Neuron (in vitro differentiated cells): ENCODE measurements around the gene SLC2A4RG.

Source experiments
- H2AFZ ChIP-seq: one replicate; pipeline ENCODE4 v1.6.1; 2013; ENCODE audit warnings: low read depth, mild to moderate bottlenecking, inconsistent platforms, low read length, moderate library complexity
- H3K27me3 ChIP-seq: one replicate; pipeline ENCODE4 v1.6.1; 2013; ENCODE audit warnings: low read length; ENCODE audit not compliant: insufficient read depth
- H3K36me3 ChIP-seq: one replicate; pipeline ENCODE4 v1.6.1; 2013; ENCODE audit warnings: low read length; ENCODE audit not compliant: insufficient read depth
- H3K4me1 ChIP-seq: one replicate; pipeline ENCODE4 v1.6.1; 2013; ENCODE audit warnings: low read length; ENCODE audit not compliant: insufficient read depth
- H3K4me3 ChIP-seq: 2 replicates; pipeline ENCODE4 v1.5.1; 2013; ENCODE audit warnings: mild to moderate bottlenecking, low read length, moderate library complexity
- H3K9me3 ChIP-seq: one replicate; pipeline ENCODE4 v1.6.1; 2013; ENCODE audit warnings: low read length

SLC2A4RG gene

DNA sequence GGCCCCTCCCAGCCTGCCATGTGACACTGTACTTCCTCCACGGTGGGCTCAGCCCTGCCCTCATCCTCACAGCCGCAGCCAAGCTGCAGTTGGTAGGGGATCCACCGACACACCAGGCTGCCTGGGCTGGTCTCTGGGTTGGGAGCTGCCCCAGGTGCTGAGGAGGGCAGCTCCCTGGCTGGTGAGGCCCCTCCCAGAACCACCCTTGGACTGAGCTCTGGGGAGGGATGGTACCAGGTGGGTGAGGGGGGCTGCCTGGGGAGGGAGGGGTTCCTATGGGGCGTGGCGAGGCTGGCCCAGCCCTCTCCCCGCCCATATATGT lies 43.3 kb upstream of the SLC2A4RG start:
- no peak overlapping the region for H2AFZ ChIP-seq
- peaks cover 14% of the 10 kb centered on the region for H3K36me3 ChIP-seq
- H3K4me1 ChIP-seq, result peaks cover 6% of the 10 kb centered on the region
- H3K27me3 ChIP-seq, result no peaks in the 10 kb centered on the region
- no peaks in the 10 kb centered on the region for H3K9me3 ChIP-seq
- H3K4me3 ChIP-seq, result no peak overlapping the region

DNA sequence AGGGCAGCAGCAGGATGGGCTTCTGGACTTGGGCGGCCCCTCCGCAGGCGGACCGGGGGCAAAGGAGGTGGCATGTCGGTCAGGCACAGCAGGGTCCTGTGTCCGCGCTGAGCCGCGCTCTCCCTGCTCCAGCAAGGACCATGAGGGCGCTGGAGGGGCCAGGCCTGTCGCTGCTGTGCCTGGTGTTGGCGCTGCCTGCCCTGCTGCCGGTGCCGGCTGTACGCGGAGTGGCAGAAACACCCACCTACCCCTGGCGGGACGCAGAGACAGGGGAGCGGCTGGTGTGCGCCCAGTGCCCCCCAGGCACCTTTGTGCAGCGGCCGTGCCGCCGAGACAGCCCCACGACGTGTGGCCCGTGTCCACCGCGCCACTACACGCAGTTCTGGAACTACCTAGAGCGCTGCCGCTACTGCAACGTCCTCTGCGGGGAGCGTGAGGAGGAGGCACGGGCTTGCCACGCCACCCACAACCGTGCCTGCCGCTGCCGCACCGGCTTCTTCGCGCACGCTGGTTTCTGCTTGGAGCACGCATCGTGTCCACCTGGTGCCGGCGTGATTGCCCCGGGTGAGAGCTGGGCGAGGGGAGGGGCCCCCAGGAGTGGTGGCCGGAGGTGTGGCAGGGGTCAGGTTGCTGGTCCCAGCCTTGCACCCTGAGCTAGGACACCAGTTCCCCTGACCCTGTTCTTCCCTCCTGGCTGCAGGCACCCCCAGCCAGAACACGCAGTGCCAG lies 42.8 kb upstream of the SLC2A4RG start, which contains the start of gene TNFRSF6B:
TSS of gene TNFRSF6B (plus strand) at position 25 of the 729 bp plus-strand sequence. CDS start at position 141, 116 bp downstream.
- Histone ChIP-seq H3K9me3 (no peaks in the 10 kb centered on the region), H3K4me3 (no peak within 1 kb of the TSS), H3K4me1 (peaks cover 6% of the 10 kb centered on the region), H3K27me3 (no peaks in the 10 kb centered on the region), H3K36me3 (peaks cover 14% of the 10 kb centered on the region), H2AFZ (no peak within 1 kb of the TSS)

DNA sequence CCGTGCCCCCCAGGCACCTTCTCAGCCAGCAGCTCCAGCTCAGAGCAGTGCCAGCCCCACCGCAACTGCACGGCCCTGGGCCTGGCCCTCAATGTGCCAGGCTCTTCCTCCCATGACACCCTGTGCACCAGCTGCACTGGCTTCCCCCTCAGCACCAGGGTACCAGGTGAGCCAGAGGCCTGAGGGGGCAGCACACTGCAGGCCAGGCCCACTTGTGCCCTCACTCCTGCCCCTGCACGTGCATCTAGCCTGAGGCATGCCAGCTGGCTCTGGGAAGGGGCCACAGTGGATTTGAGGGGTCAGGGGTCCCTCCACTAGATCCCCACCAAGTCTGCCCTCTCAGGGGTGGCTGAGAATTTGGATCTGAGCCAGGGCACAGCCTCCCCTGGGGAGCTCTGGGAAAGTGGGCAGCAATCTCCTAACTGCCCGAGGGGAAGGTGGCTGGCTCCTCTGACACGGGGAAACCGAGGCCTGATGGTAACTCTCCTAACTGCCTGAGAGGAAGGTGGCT lies 42.2 kb upstream of the SLC2A4RG start:
- H3K4me3 ChIP-seq, result no peak overlapping the region
- H3K9me3 ChIP-seq, result no peaks in the 10 kb centered on the region
- no peaks in the 10 kb centered on the region for H3K27me3 ChIP-seq

GRCh38 chr20:63697868-63698545 lies 41.6 kb upstream of the SLC2A4RG start:
- Histone ChIP-seq H3K36me3 (peaks cover 14% of the 10 kb centered on the region), H3K9me3 (no peaks in the 10 kb centered on the region), H2AFZ (no peak overlapping the region), H3K27me3 (no peaks in the 10 kb centered on the region), H3K4me1 (peaks cover 6% of the 10 kb centered on the region), H3K4me3 (no peak overlapping the region)

More for the DNA sequence above, 42.2 kb upstream of the SLC2A4RG start:
- H3K36me3 ChIP-seq, result peaks cover 14% of the 10 kb centered on the region
- no peak overlapping the region for H2AFZ ChIP-seq
- H3K4me1 ChIP-seq, result peaks cover 6% of the 10 kb centered on the region

GRCh38 chr20:63698739-63699465 lies 40.7 kb upstream of the SLC2A4RG start:
- peaks cover 15% of the 10 kb centered on the region for H3K36me3 ChIP-seq
- peaks cover 6% of the 10 kb centered on the region for H3K4me1 ChIP-seq
- no peaks in the 10 kb centered on the region for H3K27me3 ChIP-seq
- no peak overlapping the region for H3K4me3 ChIP-seq
- no peak overlapping the region for H2AFZ ChIP-seq
- H3K9me3 ChIP-seq, result no peaks in the 10 kb centered on the region

- H3K36me3 ChIP-seq, result peaks cover 21% of the 10 kb centered on the region
- peaks cover 6% of the 10 kb centered on the region for H3K4me1 ChIP-seq
- no peaks in the 10 kb centered on the region for H3K9me3 ChIP-seq
- no peaks in the 10 kb centered on the region for H3K27me3 ChIP-seq
- no peak overlapping the region for H3K4me3 ChIP-seq
- H2AFZ ChIP-seq, result no peak overlapping the region
Measured at GRCh38 chr20:63699466-63700198, 39.9 kb upstream of the SLC2A4RG start.

GRCh38 chr20:63700199-63701050 lies 39.2 kb upstream of the SLC2A4RG start:
- Histone ChIP-seq H2AFZ (no peak overlapping the region), H3K9me3 (no peaks in the 10 kb centered on the region), H3K4me1 (peaks cover 6% of the 10 kb centered on the region), H3K4me3 (no peak overlapping the region), H3K36me3 (peaks cover 25% of the 10 kb centered on the region), H3K27me3 (no peaks in the 10 kb centered on the region)

GRCh38 chr20:63701051-63701328 lies 38.6 kb upstream of the SLC2A4RG start:
- Histone ChIP-seq H2AFZ (no peak overlapping the region), H3K4me1 (peaks cover 6% of the 10 kb centered on the region), H3K27me3 (no peaks in the 10 kb centered on the region), H3K4me3 (no peak overlapping the region), H3K9me3 (no peaks in the 10 kb centered on the region), H3K36me3 (peaks cover 30% of the 10 kb centered on the region)

DNA sequence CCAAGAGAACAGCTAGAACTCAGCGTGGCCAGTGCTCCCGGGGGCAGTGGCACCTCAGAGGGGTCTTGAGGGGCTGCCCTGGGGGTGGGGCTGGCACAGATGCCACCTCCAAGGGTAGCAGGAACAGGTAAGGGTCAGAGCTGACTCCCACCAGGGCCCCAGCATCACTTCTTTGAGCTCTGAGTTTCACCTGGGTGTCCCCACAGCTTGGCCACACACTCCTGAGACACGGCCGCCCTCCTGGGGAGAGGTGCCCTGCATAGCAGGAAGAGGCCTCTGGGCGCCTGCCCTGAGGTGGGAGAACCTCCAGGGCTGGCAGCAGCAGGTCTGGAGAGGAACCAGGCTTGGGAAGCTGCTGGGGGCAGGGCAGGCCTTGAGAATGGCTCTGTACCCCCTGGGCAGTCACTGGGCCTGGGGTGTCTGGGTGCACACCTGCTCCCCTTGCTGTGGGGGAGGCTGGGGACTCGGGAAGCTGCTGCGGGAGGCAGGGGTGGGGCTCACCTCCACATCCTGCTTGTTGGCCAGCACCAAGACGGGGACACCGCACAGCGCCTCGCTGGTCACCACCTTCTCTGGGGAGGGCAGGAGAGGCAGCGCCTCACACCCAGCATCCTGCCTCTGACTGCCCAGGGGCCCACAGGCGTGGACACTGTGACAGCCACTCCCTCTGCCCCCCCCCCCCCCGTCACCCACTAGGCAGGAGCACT lies 38.1 kb upstream of the SLC2A4RG start:
- Histone ChIP-seq H3K4me1 (peaks cover 9% of the 10 kb centered on the region), H3K9me3 (no peaks in the 10 kb centered on the region), H2AFZ (no peak overlapping the region), H3K36me3 (peaks cover 34% of the 10 kb centered on the region), H3K27me3 (no peaks in the 10 kb centered on the region), H3K4me3 (no peak overlapping the region)

DNA sequence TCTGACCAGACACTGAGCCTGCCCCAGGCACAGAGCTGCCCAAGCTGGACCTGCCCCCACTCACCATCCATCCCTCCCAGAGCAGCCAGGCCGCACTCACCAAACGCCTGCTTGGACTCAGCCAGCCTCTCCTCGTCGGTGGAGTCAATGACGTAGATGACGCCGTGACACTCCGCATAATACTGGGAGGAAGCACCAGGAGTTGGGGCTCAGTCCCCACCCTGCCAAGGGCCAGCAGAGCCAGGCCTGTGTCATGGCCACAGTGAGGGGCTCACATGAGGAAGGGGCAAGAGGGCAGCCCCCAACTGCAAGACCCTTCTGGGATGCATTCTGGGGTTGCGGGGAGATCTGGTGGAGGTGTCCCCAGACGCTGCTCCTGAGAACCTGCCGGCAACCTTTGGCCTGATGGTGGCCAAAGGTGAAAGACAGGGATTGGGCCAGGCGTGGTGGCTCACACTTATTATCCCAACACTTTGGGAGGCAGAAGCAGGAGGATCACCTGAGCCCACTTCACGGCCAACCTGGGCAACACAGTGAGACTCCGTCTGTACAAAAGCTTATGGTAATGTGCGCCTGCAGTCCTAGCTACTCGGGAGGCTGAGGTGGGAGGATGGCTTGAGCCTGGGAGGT lies 37.4 kb upstream of the SLC2A4RG start:
- Histone ChIP-seq H3K36me3 (peaks cover 31% of the 10 kb centered on the region), H2AFZ (no peak overlapping the region), H3K27me3 (no peaks in the 10 kb centered on the region), H3K4me3 (no peak overlapping the region), H3K4me1 (peaks cover 13% of the 10 kb centered on the region), H3K9me3 (no peaks in the 10 kb centered on the region)

- Histone ChIP-seq H3K27me3 (no peaks in the 10 kb centered on the region), H3K4me3 (no peak overlapping the region), H3K9me3 (no peaks in the 10 kb centered on the region), H2AFZ (no peak overlapping the region), H3K4me1 (peaks cover 13% of the 10 kb centered on the region), H3K36me3 (peaks cover 31% of the 10 kb centered on the region)
Measured at GRCh38 chr20:63702751-63703470, 36.7 kb upstream of the SLC2A4RG start.
